Liver (tissue), 9 donors: ENCODE data around the gene HYLS1. TPM values are rescaled to one million over a fixed set of nuclear protein-coding genes. Genes with fewer than 3 reads are reported as not detected.

Experiments used
- DNase-seq: peaks from one replicate; pipeline ENCODE4 v3.0.0-alpha.2; 2017; ENCODE audit warnings: low spot score
- H3K27ac ChIP-seq, 2 donors: one replicate each; pipeline ENCODE4 v1.7.0; 2013; ENCODE audit warnings: inconsistent platforms in 2 of 2, low read length in 2 of 2, control low read depth in 1 of 2, low read depth in 1 of 2, mild to moderate bottlenecking in 1 of 2
- H3K27me3 ChIP-seq, 4 donors: one replicate each; pipeline versions ENCODE4 v1.6.1 to v1.7.0; 2013; ENCODE audit warnings: low read length in 3 of 4, inconsistent platforms in 1 of 4, mild to moderate bottlenecking in 1 of 4, moderate library complexity in 1 of 4; ENCODE audit not compliant: control insufficient read depth in 4 of 4, insufficient read depth in 4 of 4
- H3K36me3 ChIP-seq, 4 donors: one replicate each; pipeline versions ENCODE4 v1.6.1 to v1.7.0; 2013; ENCODE audit warnings: low read length in 3 of 4, mild to moderate bottlenecking in 3 of 4, low read depth in 1 of 4, moderate library complexity in 1 of 4; ENCODE audit not compliant: control insufficient read depth in 4 of 4, insufficient read depth in 3 of 4
- H3K4me1 ChIP-seq, 4 donors: one replicate each; pipeline versions ENCODE4 v1.6.1 to v1.7.0; 2013; ENCODE audit warnings: low read length in 3 of 4, mild to moderate bottlenecking in 3 of 4, moderate library complexity in 1 of 4; ENCODE audit not compliant: control insufficient read depth in 4 of 4, insufficient read depth in 4 of 4
- H3K4me3 ChIP-seq, 3 donors: one replicate each; pipeline versions ENCODE4 v1.6.1 to v1.7.0; 2013; ENCODE audit warnings: low read length in 3 of 3, control low read depth in 1 of 3, low read depth in 1 of 3, mild to moderate bottlenecking in 1 of 3
- H3K9ac ChIP-seq, 2 donors: one replicate each; pipeline ENCODE4 v1.7.0; 2013; ENCODE audit warnings: low read length in 2 of 2, mild to moderate bottlenecking in 2 of 2, moderate library complexity in 2 of 2, control low read depth in 1 of 2, low read depth in 1 of 2
- H3K9me3 ChIP-seq, 4 donors: one replicate each; pipeline versions ENCODE4 v1.6.1 to v1.7.0; 2013; ENCODE audit warnings: low read length in 3 of 4; ENCODE audit not compliant: control insufficient read depth in 4 of 4
- EGR1 ChIP-seq, 2 donors: IDR thresholded peaks; 2 replicates each; pipeline ENCODE4 v1.6.1; 2016 to 2018; ENCODE audit warnings: antibody characterized with exemption in 2 of 2, low read depth in 2 of 2
- FOXA1 ChIP-seq: IDR thresholded peaks from 2 replicates; pipeline ENCODE4 v1.6.1; 2016; ENCODE audit warnings: antibody characterized with exemption
- FOXA2 ChIP-seq: IDR thresholded peaks from 2 replicates; pipeline ENCODE4 v1.6.1; 2016; ENCODE audit warnings: antibody characterized with exemption
- GABPA ChIP-seq, 2 donors: IDR thresholded peaks in 1 of 2; conservative IDR thresholded peaks in 1 of 2; 2 replicates each; pipeline ENCODE4 v1.6.1; 2016; ENCODE audit warnings: antibody characterized with exemption in 2 of 2, mild to moderate bottlenecking in 1 of 2, moderate library complexity in 1 of 2
- HNF4A ChIP-seq, 2 donors: conservative IDR thresholded peaks; 2 replicates each; pipeline ENCODE4 v1.6.1; 2016; ENCODE audit warnings: antibody characterized with exemption in 2 of 2, mild to moderate bottlenecking in 2 of 2
- HNF4G ChIP-seq: IDR thresholded peaks from 2 replicates; pipeline ENCODE4 v1.6.1; 2016; ENCODE audit warnings: antibody characterized with exemption
- JUND ChIP-seq, 2 donors: IDR thresholded peaks; 2 replicates each; pipeline ENCODE4 v1.6.1; 2016; ENCODE audit warnings: antibody characterized with exemption in 2 of 2
- MAX ChIP-seq: IDR thresholded peaks from 2 replicates; pipeline ENCODE4 v1.6.1; 2016; ENCODE audit warnings: antibody characterized with exemption
- NR2F2 ChIP-seq: IDR thresholded peaks from 2 replicates; pipeline ENCODE4 v1.6.1; 2016; ENCODE audit warnings: antibody characterized with exemption
- RAD21 ChIP-seq, 2 donors: IDR thresholded peaks; 2 replicates each; pipeline ENCODE4 v1.6.1; 2016; ENCODE audit warnings: antibody characterized with exemption in 2 of 2, mild to moderate bottlenecking in 2 of 2
- REST ChIP-seq: IDR thresholded peaks from 2 replicates; pipeline ENCODE4 v1.6.1; 2016; ENCODE audit warnings: antibody characterized with exemption, mild to moderate bottlenecking
- RXRA ChIP-seq, 2 donors: IDR thresholded peaks; 2 replicates each; pipeline ENCODE4 v1.6.1; 2017 to 2018; ENCODE audit warnings: antibody characterized with exemption in 2 of 2, mild to moderate bottlenecking in 1 of 2
- SP1 ChIP-seq: IDR thresholded peaks from 2 replicates; pipeline ENCODE4 v1.6.1; 2018; ENCODE audit warnings: antibody characterized with exemption, mild to moderate bottlenecking
- TAF1 ChIP-seq: conservative IDR thresholded peaks from 2 replicates; pipeline ENCODE4 v1.6.1; 2016; ENCODE audit warnings: antibody characterized with exemption, mild to moderate bottlenecking
- YY1 ChIP-seq: IDR thresholded peaks from 2 replicates; pipeline ENCODE4 v1.6.1; 2016; ENCODE audit warnings: antibody characterized with exemption, mild to moderate bottlenecking
- ZBTB33 ChIP-seq: IDR thresholded peaks from 2 replicates; pipeline ENCODE4 v1.6.1; 2016; ENCODE audit warnings: antibody characterized with exemption
- WGBS: extraction: QIAGEN DNeasy Blood & Tissue Kit; methylation state at CpG from one replicate; pipeline ENCODE4 v1.1.7; 2013; 5-methylcytosine and 5-hydroxymethylcytosine counted together
- polyA plus RNA-seq, 2 donors: library from polyadenylated mRNA; stranded (reverse) in 1 of 2; unstranded in 1 of 2; fragments of 200-250 nt in 1 of 2; fragments of >200 nt in 1 of 2; fragmentation: Nextera tagmentation in 1 of 2; extraction: Ambion mirVana in 1 of 2; gene quantifications; one replicate each; pipeline versions ENCODE4 v1.2.1 to v1.2.3, GENCODE V29; 2013 to 2015
- total RNA-seq, 2 donors: library from RNA; depleted of rRNA; stranded (reverse); fragments of >200 nt; gene quantifications; one replicate each; pipeline ENCODE4 v1.2.3, GENCODE V29; 2014
- TF ChIP-seq, protein P1 (sequence below): IDR thresholded peaks from 2 replicates; pipeline ENCODE4 v1.6.1; 2016; ENCODE audit warnings: antibody characterized with exemption
- TF ChIP-seq, protein P2 (sequence below): fragments of 150-350 bp; IDR thresholded peaks from 2 replicates; pipeline ENCODE4 v1.5.1; 2017; ENCODE audit warnings: improper control_type of control experiment, low read depth, low read length; ENCODE audit not compliant: missing input control
- donor health status: healthy.
- donor health status: healthy.
- donor health status: healthy.
- donor health status: healthy.
- donor health status: healthy.

HYLS1 gene
- total and polyA plus RNA-seq, 4 donors = 1.9 to 4.9 (median 3.7) TPM

DNA sequence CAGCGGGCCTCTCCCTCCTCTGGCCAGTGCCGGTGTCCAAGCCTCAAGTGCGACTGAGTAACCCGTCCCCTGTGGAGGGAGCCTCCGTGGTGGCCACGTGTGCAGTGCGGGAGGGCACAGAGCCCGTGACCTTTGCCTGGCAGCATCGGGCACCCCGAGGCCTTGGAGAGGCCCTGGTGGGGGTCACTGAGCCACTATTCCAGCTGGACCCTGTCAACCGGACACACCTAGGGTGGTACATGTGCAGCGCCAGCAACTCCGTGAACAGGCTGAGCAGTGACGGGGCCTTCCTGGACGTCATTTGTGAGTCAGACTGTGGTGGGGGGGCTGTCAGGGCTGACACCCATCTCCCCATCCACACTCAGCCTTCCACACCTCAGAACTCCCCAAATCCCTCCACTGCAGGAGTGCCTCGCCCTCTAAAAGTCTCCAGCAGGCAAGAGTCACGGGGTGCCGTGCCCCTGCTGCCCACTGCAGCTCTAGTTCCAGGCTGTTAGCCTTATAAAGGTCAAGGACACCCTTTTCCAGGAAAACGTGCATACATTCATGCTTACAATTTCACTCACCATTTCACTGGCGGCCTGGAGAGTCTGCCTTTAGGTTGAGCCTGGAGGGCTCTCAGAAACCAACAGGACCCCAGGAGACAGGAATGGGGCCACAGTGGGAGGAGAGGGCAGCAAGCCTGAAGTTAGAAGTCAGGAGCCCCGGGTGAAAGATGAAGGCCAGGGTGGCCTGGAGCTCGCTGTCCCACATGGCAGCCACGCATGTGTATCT is 61.0 kb downstream of the HYLS1 start:
- Histone ChIP-seq H3K27me3 (no peaks in the 10 kb centered on the region), H3K36me3 (no peaks in the 10 kb centered on the region), H3K9me3 (no peaks in the 10 kb centered on the region), H3K4me3 (no peak overlapping the region), H3K9ac (no peak overlapping the region), H3K4me1 (no peaks in the 10 kb centered on the region), H3K27ac (no peak overlapping the region)
- peak; percentile 26 for DNase-seq
- TF ChIP-seq TAF1 = no peak
- no peak for TF ChIP-seq NR2F2
- TF ChIP-seq RAD21 (IDR thresholded peaks at IDR 0.05) = no peak
- TF ChIP-seq SP1 = no peak
- no peak for TF ChIP-seq RXRA (IDR thresholded peaks at IDR 0.05)
- no peak for TF ChIP-seq EGR1 (IDR thresholded peaks at IDR 0.05; ENCODE audit: low read depth in 2 of 2)
- no peak for TF ChIP-seq HNF4A (conservative IDR thresholded peaks at IDR 0.05)
- no peak for TF ChIP-seq YY1
- TF ChIP-seq, protein P1, sequence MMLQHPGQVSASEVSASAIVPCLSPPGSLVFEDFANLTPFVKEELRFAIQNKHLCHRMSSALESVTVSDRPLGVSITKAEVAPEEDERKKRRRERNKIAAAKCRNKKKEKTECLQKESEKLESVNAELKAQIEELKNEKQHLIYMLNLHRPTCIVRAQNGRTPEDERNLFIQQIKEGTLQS = no peak
- no peak for TF ChIP-seq MAX
- no peak for TF ChIP-seq ZBTB33
- TF ChIP-seq FOXA1 = no peak
- TF ChIP-seq HNF4G = no peak
- TF ChIP-seq FOXA2 = no peak
- TF ChIP-seq REST = no peak
- TF ChIP-seq, protein P2, sequence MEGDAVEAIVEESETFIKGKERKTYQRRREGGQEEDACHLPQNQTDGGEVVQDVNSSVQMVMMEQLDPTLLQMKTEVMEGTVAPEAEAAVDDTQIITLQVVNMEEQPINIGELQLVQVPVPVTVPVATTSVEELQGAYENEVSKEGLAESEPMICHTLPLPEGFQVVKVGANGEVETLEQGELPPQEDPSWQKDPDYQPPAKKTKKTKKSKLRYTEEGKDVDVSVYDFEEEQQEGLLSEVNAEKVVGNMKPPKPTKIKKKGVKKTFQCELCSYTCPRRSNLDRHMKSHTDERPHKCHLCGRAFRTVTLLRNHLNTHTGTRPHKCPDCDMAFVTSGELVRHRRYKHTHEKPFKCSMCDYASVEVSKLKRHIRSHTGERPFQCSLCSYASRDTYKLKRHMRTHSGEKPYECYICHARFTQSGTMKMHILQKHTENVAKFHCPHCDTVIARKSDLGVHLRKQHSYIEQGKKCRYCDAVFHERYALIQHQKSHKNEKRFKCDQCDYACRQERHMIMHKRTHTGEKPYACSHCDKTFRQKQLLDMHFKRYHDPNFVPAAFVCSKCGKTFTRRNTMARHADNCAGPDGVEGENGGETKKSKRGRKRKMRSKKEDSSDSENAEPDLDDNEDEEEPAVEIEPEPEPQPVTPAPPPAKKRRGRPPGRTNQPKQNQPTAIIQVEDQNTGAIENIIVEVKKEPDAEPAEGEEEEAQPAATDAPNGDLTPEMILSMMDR = no peak
- TF ChIP-seq GABPA (IDR thresholded peaks at IDR 0.05 in 1 of 2, conservative IDR thresholded peaks at IDR 0.05 in 1 of 2) = no peak
- no peak for TF ChIP-seq JUND (IDR thresholded peaks at IDR 0.05)
- 92% methylated on average over 23 of the region's 23 CpGs for WGBS
